Tibial nerve (tissue), 4 donors: ENCODE measurements around the gene MAGI1. TPM values are rescaled to one million over a fixed set of nuclear protein-coding genes. Genes with fewer than 3 reads are reported as not detected.

Source experiments
- DNase-seq, 2 donors: peaks; one replicate each; pipeline ENCODE4 v3.0.0-alpha.2; 2019; ENCODE audit warnings: low spot score in 2 of 2
- H3K27ac ChIP-seq, 4 donors: fragments of 200-600 bp; sonication (generic) in 3 of 4; one replicate each; pipeline ENCODE4 v1.5.1; 2017 to 2019; ENCODE audit warnings: mild to moderate bottlenecking in 1 of 4
- H3K27me3 ChIP-seq, 2 donors: fragments of 200-600 bp; sonication (generic) in 1 of 2; one replicate each; pipeline versions ENCODE4 v1.5.1 to v1.6.0; 2017 to 2019
- H3K36me3 ChIP-seq, 3 donors: fragments of 200-600 bp; sonication (generic); one replicate each; pipeline ENCODE4 v1.5.1; 2018 to 2019
- H3K4me1 ChIP-seq, 4 donors: fragments of 200-600 bp; sonication (generic) in 3 of 4; one replicate each; pipeline ENCODE4 v1.5.1; 2017 to 2019
- H3K4me3 ChIP-seq, 4 donors: fragments of 200-600 bp; sonication (generic) in 3 of 4; one replicate each; pipeline ENCODE4 v1.5.1; 2017 to 2019; ENCODE audit warnings: mild to moderate bottlenecking in 1 of 4, moderate library complexity in 1 of 4
- H3K9me3 ChIP-seq, 4 donors: fragments of 200-600 bp; sonication (generic) in 3 of 4; one replicate each; pipeline ENCODE4 v1.5.1; 2017 to 2019
- EP300 ChIP-seq, 2 donors: sonication (generic); formaldehyde crosslinking; IDR thresholded peaks; one replicate each; pipeline ENCODE4 v1.6.1; 2017; ENCODE audit warnings: antibody characterized with exemption in 2 of 2, mild to moderate bottlenecking in 1 of 2
- POLR2A ChIP-seq, 2 donors: fragments of 450-650 bp; IDR thresholded peaks; one replicate each; pipeline ENCODE4 v1.6.1; 2017; ENCODE audit warnings: antibody characterized with exemption in 2 of 2, mild to moderate bottlenecking in 2 of 2, moderate library complexity in 2 of 2
- WGBS, 2 donors: methylation state at CpG; one replicate each; pipeline ENCODE4 v1.1.5; 2018; 5-methylcytosine and 5-hydroxymethylcytosine counted together
- total RNA-seq, 4 donors: library from RNA; depleted of rRNA; stranded (reverse); fragments of >200 nt; gene quantifications; one replicate each; pipeline ENCODE4 v1.1.0, GENCODE V29; 2016
- TF ChIP-seq, protein P1 (sequence below), 5 experiments: fragments of 200-600 bp in 3 of 5; fragments of 450-650 bp in 2 of 5; sonication (generic) in 3 of 5; IDR thresholded peaks; one replicate each; pipeline ENCODE4 v1.5.1; 2016 to 2019; ENCODE audit warnings: antibody characterized with exemption in 5 of 5, mild to moderate bottlenecking in 3 of 5, moderate library complexity in 2 of 5

The MAGI1 gene
- total RNA-seq, 4 donors from 2014 or later, result 30.6 to 52.8 (median 36.1) TPM

DNA sequence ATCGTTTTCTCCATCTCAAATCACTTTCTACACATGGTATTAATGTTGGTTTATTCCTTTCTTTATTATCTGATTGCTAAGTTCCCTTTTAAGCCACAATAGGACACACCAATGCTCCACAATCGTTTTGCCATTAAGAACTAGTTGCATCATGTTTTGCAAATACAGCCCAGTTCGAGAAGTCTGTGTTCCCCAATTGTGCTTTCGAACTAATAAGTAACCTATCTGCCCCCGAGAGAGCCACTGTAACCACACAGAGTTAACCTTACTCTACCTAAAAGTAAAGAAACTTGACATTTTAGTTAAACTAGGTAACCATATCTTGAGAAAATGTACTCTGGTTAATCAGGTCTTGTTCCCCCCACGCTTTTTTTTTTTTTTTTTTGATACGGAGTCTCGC, 39.1 kb downstream of the MAGI1 start:
- H3K4me3 ChIP-seq, result no peak overlapping the region
- no peak for DNase-seq

DNA sequence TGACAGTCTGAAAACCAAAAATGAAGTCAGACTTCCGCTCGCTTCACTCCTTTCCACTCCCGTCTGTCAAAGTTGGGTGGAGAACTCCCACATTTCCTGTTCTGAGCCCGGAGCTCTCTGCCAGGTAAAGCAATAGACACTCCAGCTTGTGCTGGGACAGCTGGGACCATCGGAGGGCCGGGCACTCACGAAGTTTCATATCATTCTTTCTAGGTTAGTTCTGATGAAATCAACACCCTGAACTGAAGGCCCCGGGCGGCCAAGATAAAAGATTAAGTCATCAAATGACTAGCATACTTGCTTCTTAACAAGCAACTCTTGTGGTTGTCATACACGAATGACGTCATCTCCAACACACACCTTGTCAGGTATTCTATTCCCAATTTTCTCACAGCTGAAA, 42.1 kb downstream of the MAGI1 start:
- H3K27ac ChIP-seq, result no peak overlapping the region
- no peak for DNase-seq
- H3K9me3 ChIP-seq, result no peaks in the 10 kb centered on the region
- H3K27me3 ChIP-seq, result no peaks in the 10 kb centered on the region
- H3K36me3 ChIP-seq, result no peaks in the 10 kb centered on the region
- H3K4me3 ChIP-seq, result no peak overlapping the region
- TF ChIP-seq EP300 (IDR thresholded peaks at IDR 0.05), result no peak
- TF ChIP-seq POLR2A (IDR thresholded peaks at IDR 0.05), result no peak
- TF ChIP-seq, protein P1, sequence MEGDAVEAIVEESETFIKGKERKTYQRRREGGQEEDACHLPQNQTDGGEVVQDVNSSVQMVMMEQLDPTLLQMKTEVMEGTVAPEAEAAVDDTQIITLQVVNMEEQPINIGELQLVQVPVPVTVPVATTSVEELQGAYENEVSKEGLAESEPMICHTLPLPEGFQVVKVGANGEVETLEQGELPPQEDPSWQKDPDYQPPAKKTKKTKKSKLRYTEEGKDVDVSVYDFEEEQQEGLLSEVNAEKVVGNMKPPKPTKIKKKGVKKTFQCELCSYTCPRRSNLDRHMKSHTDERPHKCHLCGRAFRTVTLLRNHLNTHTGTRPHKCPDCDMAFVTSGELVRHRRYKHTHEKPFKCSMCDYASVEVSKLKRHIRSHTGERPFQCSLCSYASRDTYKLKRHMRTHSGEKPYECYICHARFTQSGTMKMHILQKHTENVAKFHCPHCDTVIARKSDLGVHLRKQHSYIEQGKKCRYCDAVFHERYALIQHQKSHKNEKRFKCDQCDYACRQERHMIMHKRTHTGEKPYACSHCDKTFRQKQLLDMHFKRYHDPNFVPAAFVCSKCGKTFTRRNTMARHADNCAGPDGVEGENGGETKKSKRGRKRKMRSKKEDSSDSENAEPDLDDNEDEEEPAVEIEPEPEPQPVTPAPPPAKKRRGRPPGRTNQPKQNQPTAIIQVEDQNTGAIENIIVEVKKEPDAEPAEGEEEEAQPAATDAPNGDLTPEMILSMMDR (IDR thresholded peaks at IDR 0.05), result no peak
- H3K4me1 ChIP-seq, result no peaks in the 10 kb centered on the region
- WGBS, 2 donors, result 78 to 87% methylated on average over 11 of the region's 11 CpGs

More for the DNA sequence above, 39.1 kb downstream of the MAGI1 start:
- TF ChIP-seq EP300 (IDR thresholded peaks at IDR 0.05), result no peak
- TF ChIP-seq, protein P1 (IDR thresholded peaks at IDR 0.05), result no peak
- TF ChIP-seq POLR2A (IDR thresholded peaks at IDR 0.05), result no peak
- Histone ChIP-seq H3K27me3 (no peaks in the 10 kb centered on the region), H3K36me3 (no peaks in the 10 kb centered on the region), H3K4me1 (no peaks in the 10 kb centered on the region), H3K9me3 (no peaks in the 10 kb centered on the region), H3K27ac (no peak overlapping the region)
- WGBS, 2 donors, result 87 to 89% methylated on average over 8 of the region's 8 CpGs

DNA sequence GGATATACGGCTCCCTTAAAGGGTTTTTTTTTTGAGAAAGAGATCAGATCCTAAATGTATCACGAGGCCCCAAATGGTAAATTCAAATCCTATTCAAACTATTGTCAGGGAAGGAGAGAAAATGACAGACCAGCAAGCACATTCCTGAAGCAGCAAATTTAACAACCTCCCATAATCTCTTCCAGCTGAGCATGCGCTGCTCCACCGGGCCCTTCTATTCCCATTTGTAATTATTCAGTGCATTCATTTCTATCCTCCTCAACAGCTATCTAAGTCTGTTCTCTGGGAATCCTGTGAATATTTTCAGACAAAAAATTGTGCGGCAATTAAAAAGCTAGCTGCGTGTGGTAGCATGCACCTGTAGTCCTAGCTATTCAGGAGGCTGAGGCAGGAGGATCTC, 43.2 kb downstream of the MAGI1 start:
- DNase-seq, result no peak
- Histone ChIP-seq H3K4me1 (no peaks in the 10 kb centered on the region), H3K9me3 (no peaks in the 10 kb centered on the region), H3K27ac (no peak overlapping the region), H3K36me3 (no peaks in the 10 kb centered on the region), H3K4me3 (no peak overlapping the region), H3K27me3 (no peaks in the 10 kb centered on the region)
- WGBS, 2 donors, result 68 to 70% methylated on average over 6 of the region's 6 CpGs
- TF ChIP-seq, protein P1 (IDR thresholded peaks at IDR 0.05), result no peak
- TF ChIP-seq POLR2A (IDR thresholded peaks at IDR 0.05) (no peak), EP300 (IDR thresholded peaks at IDR 0.05) (no peak)

DNA sequence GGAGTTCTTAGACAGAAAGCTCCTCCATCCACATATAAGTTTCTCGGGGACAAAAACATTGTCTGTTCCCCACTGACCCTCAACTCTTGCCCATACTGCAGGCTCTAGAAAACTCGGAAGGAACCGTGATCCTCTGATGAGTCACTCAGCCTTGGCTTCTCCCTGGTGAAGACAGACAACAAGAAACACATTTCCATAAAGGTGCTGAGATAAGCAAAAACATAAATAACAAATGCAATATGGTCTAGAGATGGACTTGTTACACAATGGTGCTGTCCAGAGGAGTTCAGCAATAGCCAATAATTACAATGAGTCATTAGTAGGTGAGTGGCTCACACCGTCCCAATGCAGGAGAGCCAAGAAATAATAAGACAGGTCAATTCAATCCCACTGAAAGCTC, 43.7 kb downstream of the MAGI1 start:
- Histone ChIP-seq H3K27ac (no peak overlapping the region), H3K4me1 (no peaks in the 10 kb centered on the region), H3K9me3 (no peaks in the 10 kb centered on the region), H3K27me3 (no peaks in the 10 kb centered on the region), H3K4me3 (no peak overlapping the region), H3K36me3 (no peaks in the 10 kb centered on the region)
- TF ChIP-seq EP300 (IDR thresholded peaks at IDR 0.05), result no peak
- TF ChIP-seq, protein P1 (IDR thresholded peaks at IDR 0.05), result no peak
- no peak for TF ChIP-seq POLR2A (IDR thresholded peaks at IDR 0.05)
- no peak for DNase-seq
- WGBS, 2 donors, result 75 to 78% methylated on average over 4 of the region's 4 CpGs

DNA sequence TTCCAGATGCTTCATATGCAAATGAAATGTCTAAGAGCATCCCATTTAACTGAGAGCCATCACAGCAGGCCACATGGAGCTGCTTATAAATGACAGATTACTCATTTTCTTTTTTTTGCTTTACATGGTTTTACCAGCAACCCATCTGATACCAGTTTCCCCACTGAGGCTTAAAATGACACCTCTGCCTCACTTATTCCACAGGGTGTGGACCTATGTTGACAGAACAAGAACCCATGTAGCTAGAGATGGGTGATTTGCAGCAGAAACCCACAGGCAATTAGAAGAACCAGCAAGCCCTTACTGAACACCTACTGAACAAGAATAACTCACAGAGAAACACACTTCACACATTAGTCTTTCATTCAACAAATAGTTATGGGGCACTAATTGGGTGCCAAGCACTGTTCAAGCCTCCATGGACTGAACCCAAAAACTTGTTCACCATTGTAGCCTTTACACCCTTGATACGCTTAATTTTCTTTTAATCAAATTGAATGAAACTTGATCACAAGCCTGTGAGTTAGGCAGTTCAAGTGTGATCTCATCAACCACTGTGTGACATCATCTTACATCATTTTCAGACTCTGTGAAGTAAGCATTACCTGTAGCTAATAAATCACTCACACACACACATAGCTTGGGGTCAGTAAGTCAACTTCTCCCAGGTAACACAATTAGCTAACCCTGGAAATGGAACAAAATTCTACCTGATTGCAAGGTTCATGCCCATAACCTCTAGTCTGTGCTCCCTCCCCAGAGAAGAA, 45.4 kb downstream of the MAGI1 start:
- Histone ChIP-seq H3K9me3 (no peaks in the 10 kb centered on the region), H3K4me3 (no peak overlapping the region), H3K27ac (no peak overlapping the region), H3K27me3 (no peaks in the 10 kb centered on the region), H3K36me3 (no peaks in the 10 kb centered on the region), H3K4me1 (no peaks in the 10 kb centered on the region)
- no peak for DNase-seq
- 94 to 100% methylated on average over 1 of the region's 1 CpG for WGBS, 2 donors
- TF ChIP-seq POLR2A (IDR thresholded peaks at IDR 0.05), result no peak
- TF ChIP-seq EP300 (IDR thresholded peaks at IDR 0.05), result no peak
- TF ChIP-seq, protein P1 (IDR thresholded peaks at IDR 0.05), result no peak
